Dedifferentiated amniotic fluid mesenchymal stem cell (primary cell): ENCODE results near the gene NCBP1.
A peak's percentile ranks its signal among the peaks of the same experiment; 100 is the strongest.
"Not testable (repeated sequence)": the region's sequence is repeated elsewhere in the genome, so short reads cannot be mapped to it uniquely, and the experiment has no call there.

Source experiments
- DNase-seq: peaks from one replicate; pipeline ENCODE4 v3.0.0-alpha.2; 2016; ENCODE audit errors: extremely low spot score

The NCBP1 gene

DNA sequence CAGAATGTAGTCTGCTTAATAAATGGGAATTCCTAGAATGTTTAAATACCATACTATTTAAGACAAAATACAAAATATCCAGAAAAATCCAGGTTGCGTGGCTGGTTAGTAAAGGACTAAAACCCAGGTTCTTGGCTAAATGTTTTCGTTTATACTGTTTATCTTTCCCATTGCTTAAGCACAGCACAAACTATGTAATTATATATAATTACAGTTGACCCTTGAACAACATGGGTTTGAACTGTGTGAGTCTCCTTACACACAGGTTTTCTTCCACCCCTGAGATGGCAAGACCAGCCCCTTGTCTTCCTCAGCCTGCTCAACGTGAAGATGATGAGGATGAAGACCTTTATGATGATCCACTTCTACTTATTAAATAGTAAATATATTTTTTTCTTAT is 38.8 kb downstream of the NCBP1 start:
- DNase-seq, result no peak

DNA sequence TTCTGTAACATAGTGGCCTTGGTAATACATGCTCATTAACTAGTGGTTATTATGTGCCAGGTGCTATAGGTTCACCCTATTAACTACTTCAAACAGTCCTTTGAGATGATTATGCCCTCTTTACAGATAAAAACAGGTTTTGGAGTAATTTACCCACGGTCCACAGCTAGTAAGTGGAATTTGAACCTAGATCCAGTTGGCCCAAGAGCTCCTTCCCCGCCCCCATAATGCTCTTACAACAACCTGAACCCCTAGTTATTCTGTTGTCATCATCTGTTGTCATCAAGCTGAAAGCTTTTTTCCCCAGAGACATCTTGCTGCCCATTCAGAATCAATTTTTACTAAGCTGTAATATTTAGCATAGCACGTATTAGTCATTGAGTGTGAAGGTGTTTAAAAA is 40.3 kb downstream of the NCBP1 start:
- DNase-seq, result no peak

- no peak for DNase-seq
Observed at GRCh38 chr9:97675655-97676054, 42.0 kb downstream of the NCBP1 start.

GRCh38 chr9:97682242-97682641 is 48.6 kb downstream of the NCBP1 start:
- no peak for DNase-seq

GRCh38 chr9:97688654-97689053 is 55.0 kb downstream of the NCBP1 start:
- no peak for DNase-seq

GRCh38 chr9:97689401-97690180 is 56.0 kb downstream of the NCBP1 start:
- DNase-seq, result no peak

- no peak for DNase-seq
Observed at GRCh38 chr9:97694769-97695168, 61.1 kb downstream of the NCBP1 start.

- DNase-seq, result no peak
Observed at GRCh38 chr9:97695390-97695789, 61.8 kb downstream of the NCBP1 start.

DNA sequence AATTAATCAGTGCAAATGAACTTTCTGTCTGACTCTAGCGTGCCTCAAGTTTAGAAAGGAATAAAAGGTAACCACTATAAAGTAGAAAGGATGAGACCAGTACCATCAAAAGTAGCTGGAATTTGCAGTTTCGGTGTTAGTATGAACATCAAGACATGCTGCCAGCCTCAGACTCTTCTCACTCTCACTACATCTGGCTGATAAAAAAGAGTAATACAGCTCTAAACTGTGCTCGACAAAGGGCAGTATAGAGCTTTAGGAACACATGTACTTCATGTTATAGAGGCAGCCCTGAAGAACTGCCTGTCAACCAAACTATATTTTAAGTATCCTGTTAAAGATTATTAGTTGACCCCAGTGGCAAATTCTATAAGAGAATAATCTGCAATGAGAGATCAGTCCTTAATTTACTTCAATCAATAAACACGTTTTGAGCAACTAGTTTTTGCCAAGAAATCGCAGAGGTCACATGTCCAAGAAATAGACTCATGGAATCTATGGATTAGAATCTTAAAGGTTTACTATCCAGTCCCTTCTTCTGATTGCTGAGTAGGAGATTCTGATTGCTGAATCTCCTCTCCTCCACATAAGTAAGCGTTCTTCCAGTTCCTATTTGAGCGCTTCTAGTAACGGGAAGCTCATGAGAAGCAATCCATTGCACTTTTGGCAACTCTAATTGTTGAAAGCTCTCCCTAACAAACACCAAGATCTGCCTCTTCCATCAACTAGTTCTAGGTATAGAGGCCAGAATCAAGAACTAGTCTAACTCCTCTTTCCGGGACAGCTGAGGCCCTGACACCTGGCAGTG is 62.6 kb downstream of the NCBP1 start:
- DNase-seq, result no peak

- DNase-seq, result peak; percentile 94
Observed at GRCh38 chr9:97696803-97697601, 63.4 kb downstream of the NCBP1 start, which contains the start of gene XPA. TSS of gene XPA (minus strand) at chr9:97697340. CDS start at chr9:97697292, 48 bp downstream.

DNA sequence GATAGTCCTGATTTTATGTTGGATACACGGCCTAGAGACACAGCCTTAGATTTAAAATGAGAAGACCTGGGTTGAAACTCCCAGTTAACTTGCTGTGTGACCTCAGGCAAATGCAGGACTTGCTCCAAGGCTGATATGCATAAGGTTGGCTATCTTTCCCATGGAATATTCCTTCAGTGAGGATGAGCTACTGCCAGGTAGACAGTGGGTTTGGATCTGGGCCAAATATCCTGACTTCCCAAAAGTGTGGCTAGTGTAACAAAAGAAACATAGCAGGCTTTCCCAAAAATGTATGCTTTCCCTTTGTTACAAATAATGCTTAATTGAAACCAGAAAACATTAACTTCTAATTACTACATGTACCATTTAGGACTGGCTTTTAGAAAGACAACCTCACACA is 64.2 kb downstream of the NCBP1 start:
- no peak for DNase-seq

GRCh38 chr9:97698865-97699264 is 65.2 kb downstream of the NCBP1 start:
- no peak for DNase-seq

GRCh38 chr9:97699281-97699680 is 65.7 kb downstream of the NCBP1 start:
- DNase-seq, result not testable (repeated sequence)

- not testable (repeated sequence) for DNase-seq
Observed at GRCh38 chr9:97699824-97700223, 66.2 kb downstream of the NCBP1 start.

DNA sequence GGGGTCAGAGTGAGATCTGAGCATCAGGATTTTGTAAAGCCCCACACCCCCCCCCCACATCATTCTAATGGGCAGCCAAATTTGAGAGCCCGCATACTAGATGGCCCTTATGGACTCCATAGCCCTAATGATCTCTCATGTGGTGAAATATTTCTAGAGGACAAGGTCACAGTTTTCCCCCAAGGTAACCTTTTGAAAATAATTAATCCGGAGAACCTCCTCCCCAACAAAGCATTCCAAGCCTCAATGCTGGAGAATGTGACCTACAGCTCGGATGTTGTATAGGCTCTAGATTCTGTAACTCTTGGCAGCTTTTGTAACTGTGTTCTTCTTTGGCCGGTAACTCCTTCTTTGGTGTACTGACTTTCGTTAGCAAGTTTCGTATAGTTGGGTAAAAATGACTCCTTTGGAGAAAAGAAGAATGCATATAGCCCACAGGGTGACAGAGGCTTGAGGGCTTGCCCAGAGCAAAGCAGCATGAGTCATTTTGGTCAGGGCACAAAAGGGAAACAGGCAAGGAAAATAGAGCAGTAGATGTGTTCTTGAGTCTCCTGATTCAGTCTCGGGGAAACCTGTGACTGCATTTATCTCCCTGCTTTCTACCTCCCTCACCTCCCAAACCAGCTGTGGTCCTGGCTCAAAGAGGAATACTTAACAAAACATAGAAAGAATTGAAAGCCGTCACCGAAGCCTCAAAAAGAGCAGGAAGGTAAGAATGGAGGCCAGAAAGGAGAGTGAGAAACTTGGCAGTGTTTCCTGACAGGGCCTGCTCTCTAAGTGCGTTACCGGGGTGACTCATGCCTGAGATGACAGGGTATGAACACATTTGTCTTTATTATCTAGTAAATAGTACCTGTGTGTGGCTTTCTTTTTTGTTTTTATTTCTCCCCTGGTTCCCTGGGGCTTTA is 70.1 kb downstream of the NCBP1 start:
- DNase-seq, result peak; percentile 43

DNA sequence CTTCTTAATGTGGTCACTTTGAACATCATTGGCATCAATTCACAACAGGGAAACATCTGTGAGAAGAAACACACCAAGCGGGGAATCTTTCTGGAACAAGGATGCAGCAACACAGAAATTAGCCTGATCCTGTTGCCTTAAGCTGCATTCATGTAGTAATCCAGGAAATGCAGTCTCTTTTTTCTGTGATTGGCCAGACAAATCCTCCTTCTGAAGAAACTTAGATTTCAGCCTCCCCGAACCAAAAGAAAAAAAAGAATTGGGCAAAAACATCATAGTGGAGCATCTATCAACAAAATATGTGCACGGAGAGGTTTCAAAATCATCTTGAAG is 70.7 kb downstream of the NCBP1 start:
- DNase-seq, result no peak

DNA sequence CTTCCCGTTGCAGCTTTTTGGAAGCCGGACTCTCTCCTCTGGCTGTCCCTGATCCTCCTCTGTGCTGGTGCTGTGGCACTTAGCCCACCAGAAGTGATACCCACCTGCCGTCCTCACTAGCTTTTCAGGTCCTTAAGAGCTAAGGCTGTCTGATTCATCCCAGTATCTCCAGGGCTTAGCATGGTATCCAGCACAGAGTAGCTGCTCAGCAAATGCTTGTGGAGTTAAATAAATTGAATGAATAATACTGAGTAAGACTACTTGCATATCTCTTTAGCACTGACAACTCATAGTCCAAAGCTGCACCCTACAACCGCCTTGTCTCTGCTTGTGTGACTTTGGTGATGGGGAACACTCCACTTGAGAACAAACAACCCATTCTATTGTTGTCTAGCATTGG is 71.2 kb downstream of the NCBP1 start:
- DNase-seq, result no peak

GRCh38 chr9:97705354-97705950 is 71.8 kb downstream of the NCBP1 start:
- no peak for DNase-seq

DNA sequence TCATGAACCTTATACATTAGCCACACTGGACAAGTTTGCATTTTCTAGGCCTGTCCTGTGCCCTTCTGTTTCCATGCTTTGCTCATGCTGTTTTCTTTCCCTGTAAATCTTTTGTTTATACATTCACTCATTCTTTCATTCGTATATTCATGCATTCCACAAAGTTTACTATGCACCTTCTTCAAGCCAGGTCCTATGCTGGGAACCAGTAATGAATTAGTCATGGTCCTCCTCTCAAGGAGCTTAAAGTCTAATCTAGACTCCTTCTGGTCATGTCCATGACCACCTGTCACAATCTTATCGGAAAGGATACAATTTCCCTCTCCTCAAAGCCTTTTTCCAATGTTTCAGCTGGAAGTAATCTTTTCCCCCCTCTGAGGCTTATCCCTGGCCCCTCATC is 72.6 kb downstream of the NCBP1 start:
- no peak for DNase-seq

DNA sequence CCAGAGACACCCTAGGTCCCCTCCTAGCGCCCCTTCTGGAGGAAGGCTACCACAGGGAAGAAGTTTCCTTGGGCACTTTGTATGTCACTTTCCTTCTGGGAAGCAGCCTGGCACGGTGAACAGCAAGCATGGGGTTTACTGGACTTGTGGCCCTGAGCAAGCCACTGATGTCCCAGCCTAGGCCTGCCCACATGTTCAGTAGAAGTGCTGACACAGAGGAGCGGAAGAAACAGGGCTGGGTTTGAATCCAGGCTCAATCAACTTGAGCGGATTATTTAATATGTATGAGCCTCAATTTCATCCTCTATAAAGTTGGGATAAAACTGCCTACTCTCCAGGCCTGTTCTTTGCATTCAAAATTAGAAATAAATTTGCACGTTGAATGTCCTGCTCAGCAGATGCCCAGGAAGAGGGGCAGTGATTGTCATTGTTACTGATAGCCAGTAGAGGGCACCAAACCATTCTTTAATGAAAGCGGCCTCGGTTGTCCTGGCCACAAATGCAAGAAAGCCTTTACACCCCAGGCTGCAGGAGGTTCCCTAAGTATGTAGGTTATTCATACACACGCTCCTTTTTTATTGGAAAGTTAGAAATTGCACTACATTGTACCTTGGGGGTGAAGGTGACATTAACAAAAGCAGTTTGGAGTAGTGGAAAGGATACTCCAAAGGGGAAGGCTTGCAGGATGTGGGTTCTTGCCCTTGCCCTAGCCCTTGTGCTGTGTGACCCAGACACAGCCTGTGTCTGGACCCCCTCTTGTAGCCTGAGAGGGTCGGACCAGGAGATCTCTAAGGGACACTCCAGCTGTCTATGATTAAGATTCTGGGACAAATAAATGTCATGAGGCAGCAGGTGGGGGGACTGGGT is 77.0 kb downstream of the NCBP1 start:
- peak; percentile 73 for DNase-seq
